T-helper 2 cell treated with Interferon-gamma antibody and Interleukin-4, amounts not matched to agents 5 μg/mL and 100 μg/mL, for 36 hours (primary cell): ENCODE data around the gene ESF1.
"Not testable (repeated sequence)": the region's sequence is repeated elsewhere in the genome, so short reads cannot be mapped to it uniquely, and the experiment has no call there.

Experiments
- DNase-seq: peaks from one replicate; pipeline ENCODE4 v3.0.0; 2021; ENCODE audit warnings: low spot score
- H3K27ac Mint-ChIP-seq: one replicate; pipeline ENCODE4 v1.8.0; 2021; ENCODE audit warnings: mild to moderate bottlenecking, mixed read lengths
- H3K27me3 Mint-ChIP-seq: one replicate; pipeline ENCODE4 v1.8.0; 2021; ENCODE audit warnings: low read depth, mixed read lengths
- H3K36me3 Mint-ChIP-seq: one replicate; pipeline ENCODE4 v1.8.0; 2021; ENCODE audit warnings: low read depth, mixed read lengths
- H3K4me1 Mint-ChIP-seq: one replicate; pipeline ENCODE4 v1.8.0; 2021; ENCODE audit warnings: low read depth, mixed read lengths
- H3K4me3 Mint-ChIP-seq: one replicate; pipeline ENCODE4 v1.8.0; 2022; ENCODE audit warnings: mild to moderate bottlenecking, moderate library complexity, mixed read lengths
- H3K9me3 Mint-ChIP-seq: one replicate; pipeline ENCODE4 v1.8.0; 2021; ENCODE audit warnings: mixed read lengths

Gene ESF1

DNA sequence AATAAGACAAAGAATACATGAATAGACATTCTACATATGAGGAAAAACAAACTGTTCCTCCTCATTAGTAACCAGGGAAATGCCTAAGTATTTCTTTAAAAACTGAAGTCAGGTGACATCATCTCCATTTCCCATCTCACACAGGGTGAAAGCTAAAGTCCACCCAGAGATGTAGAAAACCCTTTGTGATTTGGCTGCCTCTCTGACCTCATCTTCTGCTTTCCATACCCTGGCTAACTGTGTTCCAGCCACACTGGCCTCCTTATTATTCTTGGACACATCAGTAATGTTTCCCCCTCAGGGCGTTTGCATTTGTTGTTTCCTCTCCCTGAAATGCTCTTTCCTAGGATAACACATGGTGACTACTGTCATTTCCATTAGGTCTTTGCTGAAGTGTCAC is 40.4 kb downstream of the ESF1 start:
- Mint-ChIP-seq H3K36me3 (peaks cover 35% of the 10 kb centered on the region), H3K27me3 (no peaks in the 10 kb centered on the region), H3K9me3 (peaks cover 13% of the 10 kb centered on the region), H3K4me3 (no peak overlapping the region), H3K27ac (no peak overlapping the region), H3K4me1 (peaks cover 2% of the 10 kb centered on the region)
- no peak for DNase-seq

DNA sequence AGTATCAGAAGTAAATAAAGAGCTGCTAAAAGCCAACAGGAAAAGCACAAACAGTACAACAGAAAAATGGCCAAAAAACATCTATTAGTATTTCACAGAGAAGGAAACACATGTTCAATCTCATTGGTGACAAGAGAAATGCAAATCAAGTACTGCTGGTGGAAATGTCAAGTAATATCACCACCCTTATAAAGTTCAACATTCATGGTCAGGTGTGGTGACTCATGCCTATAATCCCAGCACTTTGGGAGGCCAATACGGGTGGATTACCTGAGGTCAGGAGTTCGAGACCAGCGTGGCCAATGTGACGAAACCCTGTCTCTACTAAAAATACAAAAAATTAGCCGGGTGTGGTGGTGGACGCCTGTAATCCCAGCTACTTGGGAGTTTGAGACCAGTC is 42.8 kb downstream of the ESF1 start:
- no peak overlapping the region for H3K27ac Mint-ChIP-seq
- peaks cover 2% of the 10 kb centered on the region for H3K4me1 Mint-ChIP-seq
- peaks cover 41% of the 10 kb centered on the region for H3K36me3 Mint-ChIP-seq
- no peaks in the 10 kb centered on the region for H3K27me3 Mint-ChIP-seq
- H3K4me3 Mint-ChIP-seq, result no peak overlapping the region
- H3K9me3 Mint-ChIP-seq, result peaks cover 16% of the 10 kb centered on the region
- DNase-seq, result no peak

DNA sequence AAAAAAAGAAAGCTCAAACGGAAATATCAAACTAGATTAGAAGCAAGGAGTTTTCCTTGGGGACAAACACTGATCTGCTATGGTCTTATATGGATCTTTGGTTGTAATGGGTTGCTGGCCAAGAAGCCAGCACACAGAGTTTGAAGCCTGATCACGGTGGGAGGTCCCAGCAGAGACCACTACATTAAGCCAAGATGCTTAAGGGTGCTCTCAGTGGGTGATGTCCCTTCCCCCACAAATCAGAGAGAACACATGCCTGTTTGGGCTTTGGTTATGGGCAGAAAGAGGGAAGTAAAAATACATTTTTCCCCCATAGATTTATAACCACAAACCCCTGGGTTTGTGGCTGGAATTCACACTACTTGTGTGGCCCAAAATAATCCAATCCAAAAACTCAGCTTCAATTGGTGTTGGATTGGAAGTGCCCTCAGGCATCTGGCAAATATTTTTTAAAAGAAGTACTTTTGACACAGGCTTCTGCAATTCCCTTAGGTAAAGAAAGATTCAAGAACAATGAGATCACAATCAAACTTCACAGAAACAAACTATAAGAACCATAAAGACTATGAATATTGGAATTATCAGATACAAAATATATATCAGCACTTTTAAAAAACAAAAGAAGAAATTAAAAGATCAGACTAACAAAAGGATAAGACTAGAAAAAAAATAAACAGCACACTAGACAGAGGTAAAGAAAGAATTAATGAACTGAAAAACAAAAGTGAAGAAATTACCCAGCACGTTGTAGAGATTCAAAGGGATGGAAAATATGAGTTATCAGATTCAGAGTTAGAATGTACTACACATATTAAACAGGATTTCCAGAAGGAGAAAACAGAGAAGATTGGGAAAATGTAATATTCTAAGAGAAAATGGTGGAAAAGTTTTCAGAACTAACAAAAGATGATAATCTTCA is 44.7 kb downstream of the ESF1 start:
- H3K27ac Mint-ChIP-seq, result no peak overlapping the region
- DNase-seq, result no peak
- no peaks in the 10 kb centered on the region for H3K27me3 Mint-ChIP-seq
- peaks cover 42% of the 10 kb centered on the region for H3K36me3 Mint-ChIP-seq
- H3K4me1 Mint-ChIP-seq, result peaks cover 2% of the 10 kb centered on the region
- H3K4me3 Mint-ChIP-seq, result no peak overlapping the region
- H3K9me3 Mint-ChIP-seq, result peaks cover 16% of the 10 kb centered on the region

DNA sequence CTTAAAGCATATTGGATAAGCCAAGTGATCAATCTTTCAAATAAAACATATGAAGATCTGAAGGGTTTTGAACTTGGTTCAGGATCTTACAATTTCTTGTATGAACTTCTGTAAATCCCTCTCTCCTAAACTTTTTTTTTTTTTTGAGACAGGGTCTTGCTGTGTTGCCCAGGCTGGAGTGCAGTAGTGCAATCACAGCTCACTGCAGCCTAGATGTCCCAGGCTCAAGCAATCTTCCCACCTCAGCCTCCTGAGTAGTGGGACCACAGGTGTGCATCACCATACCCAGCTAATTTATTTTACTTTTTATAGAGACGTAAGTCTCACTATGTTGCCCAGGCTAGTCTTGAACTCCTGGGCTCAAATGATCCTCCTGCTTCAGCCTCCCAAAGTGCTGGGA is 46.5 kb downstream of the ESF1 start:
- H3K27ac Mint-ChIP-seq, H3K4me3 Mint-ChIP-seq, H3K4me1 Mint-ChIP-seq, DNase-seq, H3K27me3 Mint-ChIP-seq: not testable (repeated sequence)
- Mint-ChIP-seq H3K36me3 (peaks cover 48% of the 10 kb centered on the region), H3K9me3 (peaks cover 16% of the 10 kb centered on the region)

DNA sequence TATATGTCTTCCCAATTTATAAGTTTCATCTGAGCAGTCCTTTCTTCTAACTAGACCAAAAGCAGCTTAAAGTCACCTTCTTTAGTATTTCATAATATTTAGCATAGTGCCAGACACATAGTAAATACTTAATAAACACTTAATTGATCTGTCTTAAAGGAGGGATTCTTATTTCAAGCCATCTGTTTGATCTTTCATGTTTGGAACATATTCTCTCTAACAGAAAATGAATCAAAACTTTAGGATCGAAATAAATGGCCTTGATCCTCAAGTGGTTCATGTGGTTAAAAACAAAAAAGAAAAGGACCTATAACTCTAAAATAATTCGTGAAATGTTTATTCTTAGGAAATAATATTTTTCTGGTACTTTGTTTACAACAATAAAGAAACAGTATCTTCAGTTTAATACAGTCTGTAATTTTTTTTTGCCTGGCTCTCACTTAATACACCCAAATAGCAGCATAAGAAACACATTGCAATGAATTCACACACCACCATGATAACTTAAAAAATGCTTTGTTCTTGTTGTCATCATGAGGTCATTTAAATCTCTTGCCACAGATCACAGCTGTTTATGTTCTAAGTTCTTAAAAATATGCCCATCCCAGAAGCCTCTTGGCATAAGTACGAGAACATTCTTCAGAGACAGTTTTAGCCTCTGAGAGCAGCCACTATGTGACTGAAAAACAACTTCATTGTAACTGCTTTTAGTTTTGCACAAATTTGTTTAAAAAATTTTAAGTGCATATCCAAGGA is 48.1 kb downstream of the ESF1 start:
- Mint-ChIP-seq H3K4me3 (no peak overlapping the region), H3K4me1 (peaks cover 2% of the 10 kb centered on the region), H3K27me3 (no peaks in the 10 kb centered on the region), H3K27ac (no peak overlapping the region), H3K9me3 (peaks cover 16% of the 10 kb centered on the region), H3K36me3 (peaks cover 48% of the 10 kb centered on the region)
- DNase-seq, result no peak

DNA sequence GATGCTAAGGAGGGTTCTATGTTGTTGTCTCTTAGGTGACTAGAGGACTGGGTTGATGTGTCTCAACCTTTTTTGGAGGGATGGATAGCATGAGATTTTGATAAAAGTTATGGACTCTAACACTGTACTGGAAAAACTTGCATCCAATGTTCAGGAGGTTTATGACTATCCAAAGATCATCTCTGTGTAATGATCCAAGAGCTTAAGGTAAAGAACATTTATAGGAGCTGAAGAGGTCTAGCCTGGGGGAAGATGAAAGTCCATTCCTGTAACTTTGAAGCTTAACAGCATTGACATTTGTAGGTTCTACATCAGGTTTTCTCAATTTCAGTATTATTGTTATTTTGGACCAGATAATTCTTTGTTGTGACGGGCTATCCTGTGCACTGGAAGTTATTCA is 48.9 kb downstream of the ESF1 start:
- peaks cover 46% of the 10 kb centered on the region for H3K36me3 Mint-ChIP-seq

DNA sequence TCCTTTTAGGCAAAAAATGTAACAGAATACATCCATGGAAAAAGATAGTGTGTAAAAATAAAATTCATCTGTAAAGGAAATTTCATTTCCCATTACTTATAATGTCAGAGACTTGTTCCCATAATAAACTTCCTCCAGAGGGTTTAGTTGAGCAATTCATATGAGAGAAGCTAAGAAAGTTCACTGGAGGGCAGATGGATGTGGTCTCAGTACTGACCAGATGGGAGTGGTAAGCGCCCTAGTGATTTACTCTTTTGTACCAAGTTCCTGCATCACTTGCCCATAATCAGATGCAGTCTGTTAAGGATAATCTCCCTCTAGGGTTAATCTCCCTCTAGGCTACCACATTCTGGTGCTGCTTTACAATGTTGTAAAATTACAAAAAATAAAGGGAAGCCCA is 61.7 kb downstream of the ESF1 start:
- DNase-seq, result no peak
- no peak overlapping the region for H3K4me3 Mint-ChIP-seq
- no peaks in the 10 kb centered on the region for H3K9me3 Mint-ChIP-seq
- peaks cover 12% of the 10 kb centered on the region for H3K36me3 Mint-ChIP-seq
- no peak overlapping the region for H3K27ac Mint-ChIP-seq
- H3K4me1 Mint-ChIP-seq, result peaks cover 1% of the 10 kb centered on the region
- no peaks in the 10 kb centered on the region for H3K27me3 Mint-ChIP-seq

More for the DNA sequence above, 48.9 kb downstream of the ESF1 start:
- Mint-ChIP-seq H3K4me1 (no peaks in the 10 kb centered on the region), H3K4me3 (no peak overlapping the region), H3K9me3 (peaks cover 11% of the 10 kb centered on the region), H3K27ac (no peak overlapping the region), H3K27me3 (no peaks in the 10 kb centered on the region)
- no peak for DNase-seq

DNA sequence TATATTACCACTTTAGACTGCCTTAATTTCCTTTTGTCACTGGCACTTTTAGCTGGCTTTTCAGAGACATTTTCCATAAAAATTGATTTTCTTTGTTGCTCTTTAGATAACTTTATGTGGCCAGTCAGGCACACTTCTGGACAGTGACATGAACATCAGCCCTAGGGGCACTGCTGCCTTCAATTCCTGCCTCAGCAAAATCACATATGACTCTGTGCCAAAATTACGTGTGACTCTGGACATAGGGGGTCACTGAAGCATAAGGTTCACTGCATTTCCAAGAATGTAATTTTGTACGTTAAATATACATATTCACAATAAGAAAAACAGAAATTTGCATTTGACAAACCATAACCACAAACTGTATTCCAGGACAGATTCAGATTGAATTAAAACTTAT is 66.5 kb downstream of the ESF1 start:
- Mint-ChIP-seq H3K27ac (no peak overlapping the region), H3K36me3 (peaks cover 28% of the 10 kb centered on the region), H3K4me1 (peaks cover 3% of the 10 kb centered on the region), H3K9me3 (no peaks in the 10 kb centered on the region), H3K4me3 (no peak overlapping the region), H3K27me3 (no peaks in the 10 kb centered on the region)
- no peak for DNase-seq

DNA sequence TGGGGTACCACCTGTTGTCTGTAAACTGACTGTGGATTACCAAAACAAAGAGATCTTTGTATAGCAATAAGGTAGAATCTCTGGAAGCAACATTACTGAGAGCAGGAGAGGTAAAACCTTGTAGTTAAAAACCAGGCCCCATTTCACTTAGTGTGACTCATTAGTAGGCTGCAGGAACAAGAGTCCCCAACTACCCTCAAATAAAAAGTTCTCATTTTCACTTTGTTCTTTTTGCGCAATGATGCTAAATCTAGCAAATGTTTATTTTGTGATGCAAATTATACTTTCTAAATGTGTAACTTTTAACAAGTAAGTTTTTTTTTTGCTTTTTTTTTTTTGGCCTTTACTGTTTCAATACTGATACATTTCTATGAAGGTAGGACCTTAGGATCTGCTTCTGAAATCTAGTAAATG is 67.1 kb downstream of the ESF1 start:
- H3K4me1 Mint-ChIP-seq, result peaks cover 3% of the 10 kb centered on the region
- no peak for DNase-seq
- H3K27me3 Mint-ChIP-seq, result no peaks in the 10 kb centered on the region
- peaks cover 30% of the 10 kb centered on the region for H3K36me3 Mint-ChIP-seq
- H3K9me3 Mint-ChIP-seq, result no peaks in the 10 kb centered on the region
- no peak overlapping the region for H3K27ac Mint-ChIP-seq
- H3K4me3 Mint-ChIP-seq, result no peak overlapping the region

DNA sequence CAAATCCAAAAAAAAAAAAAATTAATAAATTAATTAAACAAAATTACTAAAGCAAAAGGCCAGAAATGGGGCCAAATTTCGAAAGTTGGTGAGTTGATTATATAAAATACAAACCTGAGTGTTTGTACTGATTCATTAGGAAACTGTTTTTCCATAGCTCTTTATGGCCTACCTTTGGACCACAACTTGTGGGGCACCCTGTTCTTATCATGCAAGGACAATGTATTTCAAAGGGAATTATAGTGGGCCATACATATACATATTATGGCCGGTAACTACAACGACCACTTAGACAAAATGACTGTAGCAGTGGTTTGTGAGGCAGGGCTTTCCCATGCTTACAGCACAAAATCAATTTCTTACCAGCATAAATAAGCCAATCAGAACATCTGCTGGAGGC is 69.5 kb downstream of the ESF1 start:
- peaks cover 34% of the 10 kb centered on the region for H3K36me3 Mint-ChIP-seq
- no peak for DNase-seq
- no peak overlapping the region for H3K27ac Mint-ChIP-seq
- H3K4me1 Mint-ChIP-seq, result peaks cover 3% of the 10 kb centered on the region
- H3K9me3 Mint-ChIP-seq, result no peaks in the 10 kb centered on the region
- H3K27me3 Mint-ChIP-seq, result no peaks in the 10 kb centered on the region
- H3K4me3 Mint-ChIP-seq, result no peak overlapping the region

DNA sequence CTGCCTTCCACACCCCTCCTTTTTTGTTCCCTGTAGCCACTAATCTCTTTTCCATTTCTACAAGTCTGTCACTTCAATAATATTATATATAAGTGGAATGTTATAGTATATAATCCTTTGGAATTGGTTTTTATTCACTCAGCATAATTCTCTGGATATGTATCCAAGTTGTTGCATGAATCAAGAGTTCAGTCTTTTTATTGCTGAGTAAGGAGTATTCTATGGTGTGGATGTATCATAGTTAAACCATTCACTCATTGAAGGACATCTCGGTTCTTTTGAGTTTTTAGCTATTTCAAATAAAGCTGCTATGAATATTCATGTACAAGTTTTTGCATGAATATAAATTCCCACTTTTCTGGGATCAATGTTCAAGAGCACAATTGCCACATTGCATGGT is 76.5 kb downstream of the ESF1 start:
- Mint-ChIP-seq H3K27me3 (no peaks in the 10 kb centered on the region), H3K27ac (no peak overlapping the region), H3K4me1 (no peaks in the 10 kb centered on the region), H3K4me3 (no peak overlapping the region), H3K9me3 (no peaks in the 10 kb centered on the region), H3K36me3 (peaks cover 8% of the 10 kb centered on the region)
- no peak for DNase-seq

DNA sequence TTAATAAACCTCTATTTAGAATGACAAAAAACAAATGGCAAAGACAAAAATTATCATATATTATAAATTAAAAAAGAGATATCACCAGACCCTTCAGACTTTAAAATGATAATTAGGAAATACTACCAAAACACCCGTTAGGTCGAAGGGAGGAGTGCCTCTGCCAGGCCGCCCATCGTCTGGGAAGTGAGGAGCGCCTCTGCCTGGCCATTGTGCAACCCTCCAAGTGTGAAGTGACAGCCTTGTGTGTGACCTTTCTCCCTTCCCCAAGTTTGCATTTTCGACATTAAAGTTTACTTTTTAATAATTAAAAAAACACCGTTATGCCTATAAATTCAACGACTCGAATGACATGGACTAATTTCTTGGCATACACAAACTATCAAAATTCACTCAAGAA is 81.5 kb downstream of the ESF1 start:
- Mint-ChIP-seq H3K27ac (no peak overlapping the region), H3K27me3 (no peaks in the 10 kb centered on the region), H3K4me1 (no peaks in the 10 kb centered on the region), H3K36me3 (no peaks in the 10 kb centered on the region), H3K4me3 (no peak overlapping the region), H3K9me3 (no peaks in the 10 kb centered on the region)
- DNase-seq, result no peak

DNA sequence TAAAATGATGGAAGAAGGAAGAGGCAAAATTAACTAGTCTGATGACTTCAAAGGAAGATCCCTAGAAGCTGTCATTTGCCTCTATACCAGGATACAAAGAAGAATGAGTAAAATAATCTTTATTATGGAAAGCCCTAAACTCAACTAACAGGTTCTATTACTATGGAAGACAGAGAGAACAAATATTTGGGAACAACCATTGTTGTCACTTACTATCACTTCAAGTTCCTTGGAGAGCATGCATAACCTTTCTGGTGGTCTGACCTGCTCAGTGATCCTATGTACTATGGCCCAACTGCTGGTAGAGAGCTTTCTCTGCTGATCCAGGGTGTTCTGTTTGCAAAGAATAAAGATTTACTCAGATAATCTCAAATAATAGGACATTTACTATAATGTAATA is 83.2 kb downstream of the ESF1 start:
- no peaks in the 10 kb centered on the region for H3K9me3 Mint-ChIP-seq
- DNase-seq, result no peak
- no peaks in the 10 kb centered on the region for H3K36me3 Mint-ChIP-seq
- no peak overlapping the region for H3K4me3 Mint-ChIP-seq
- H3K27me3 Mint-ChIP-seq, result no peaks in the 10 kb centered on the region
- H3K27ac Mint-ChIP-seq, result no peak overlapping the region
- H3K4me1 Mint-ChIP-seq, result no peaks in the 10 kb centered on the region

DNA sequence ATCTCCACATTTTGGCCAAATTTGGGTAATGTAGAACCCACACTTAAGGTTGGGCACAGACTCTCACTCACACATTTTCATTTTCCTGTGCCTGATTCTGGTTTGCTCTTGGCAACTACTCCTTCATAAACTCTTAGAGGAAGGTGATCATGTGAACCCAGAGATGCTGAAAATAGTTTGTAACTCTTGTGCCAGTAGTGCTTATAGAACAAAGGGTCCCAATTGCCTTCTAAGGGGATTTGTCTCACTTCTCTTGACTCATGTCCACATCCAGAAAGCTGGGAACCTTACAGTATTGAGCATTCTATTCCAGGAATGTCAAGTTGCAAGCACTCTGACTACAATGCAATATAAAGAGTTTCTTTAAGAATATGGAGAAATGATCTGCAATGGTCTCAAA is 84.0 kb downstream of the ESF1 start:
- H3K36me3 Mint-ChIP-seq, result no peaks in the 10 kb centered on the region
- no peak overlapping the region for H3K4me3 Mint-ChIP-seq
- H3K9me3 Mint-ChIP-seq, result no peaks in the 10 kb centered on the region
- no peak for DNase-seq
- no peak overlapping the region for H3K27ac Mint-ChIP-seq
- no peaks in the 10 kb centered on the region for H3K4me1 Mint-ChIP-seq
- no peaks in the 10 kb centered on the region for H3K27me3 Mint-ChIP-seq
